Measurements from ENCODE around the gene SLC25A18.

SLC25A18 gene

DNA sequence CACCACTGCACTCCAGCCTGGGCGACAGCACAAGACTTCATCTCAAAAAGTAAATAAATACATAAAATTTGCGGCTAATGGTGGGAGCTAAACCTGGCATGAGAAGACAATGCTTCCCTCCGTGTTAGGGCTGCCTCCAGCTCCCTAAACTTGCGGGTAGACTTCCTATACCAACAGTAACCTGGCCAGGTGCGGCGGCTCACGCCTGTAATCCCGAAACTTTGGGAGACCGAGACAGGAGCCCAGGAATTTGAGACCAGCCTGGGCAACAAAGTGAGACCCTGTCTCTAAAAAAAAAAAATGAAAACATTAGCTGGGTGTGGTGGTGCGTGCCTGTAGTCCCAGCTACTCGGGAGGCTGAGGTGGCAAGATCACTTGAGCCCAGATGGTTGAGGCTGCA is 25.3 kb downstream of the SLC25A18 start:
- Histone ChIP-seq H2AFZ (no peak overlapping the region), H3K27me3 (ENCODE audit: control insufficient read depth, insufficient read depth, low read length) (no peaks in the 10 kb centered on the region), H3K9me3 (ENCODE audit: control insufficient read depth, low read length) (no peaks in the 10 kb centered on the region), H3K79me2 (no peaks in the 10 kb centered on the region), H3K36me3 (ENCODE audit: control insufficient read depth, insufficient read depth, low read length) (no peaks in the 10 kb centered on the region), H3K4me2 (ENCODE audit: low read length) (no peak overlapping the region), H3K27ac (no peak overlapping the region), H3K4me1 (no peaks in the 10 kb centered on the region), H3K9ac (no peak overlapping the region), H3K4me3 (ENCODE audit: low read depth, low read length) (no peak overlapping the region)
- TF ChIP-seq, protein P1, sequence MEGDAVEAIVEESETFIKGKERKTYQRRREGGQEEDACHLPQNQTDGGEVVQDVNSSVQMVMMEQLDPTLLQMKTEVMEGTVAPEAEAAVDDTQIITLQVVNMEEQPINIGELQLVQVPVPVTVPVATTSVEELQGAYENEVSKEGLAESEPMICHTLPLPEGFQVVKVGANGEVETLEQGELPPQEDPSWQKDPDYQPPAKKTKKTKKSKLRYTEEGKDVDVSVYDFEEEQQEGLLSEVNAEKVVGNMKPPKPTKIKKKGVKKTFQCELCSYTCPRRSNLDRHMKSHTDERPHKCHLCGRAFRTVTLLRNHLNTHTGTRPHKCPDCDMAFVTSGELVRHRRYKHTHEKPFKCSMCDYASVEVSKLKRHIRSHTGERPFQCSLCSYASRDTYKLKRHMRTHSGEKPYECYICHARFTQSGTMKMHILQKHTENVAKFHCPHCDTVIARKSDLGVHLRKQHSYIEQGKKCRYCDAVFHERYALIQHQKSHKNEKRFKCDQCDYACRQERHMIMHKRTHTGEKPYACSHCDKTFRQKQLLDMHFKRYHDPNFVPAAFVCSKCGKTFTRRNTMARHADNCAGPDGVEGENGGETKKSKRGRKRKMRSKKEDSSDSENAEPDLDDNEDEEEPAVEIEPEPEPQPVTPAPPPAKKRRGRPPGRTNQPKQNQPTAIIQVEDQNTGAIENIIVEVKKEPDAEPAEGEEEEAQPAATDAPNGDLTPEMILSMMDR (IDR thresholded peaks at IDR 0.05), result no peak

DNA sequence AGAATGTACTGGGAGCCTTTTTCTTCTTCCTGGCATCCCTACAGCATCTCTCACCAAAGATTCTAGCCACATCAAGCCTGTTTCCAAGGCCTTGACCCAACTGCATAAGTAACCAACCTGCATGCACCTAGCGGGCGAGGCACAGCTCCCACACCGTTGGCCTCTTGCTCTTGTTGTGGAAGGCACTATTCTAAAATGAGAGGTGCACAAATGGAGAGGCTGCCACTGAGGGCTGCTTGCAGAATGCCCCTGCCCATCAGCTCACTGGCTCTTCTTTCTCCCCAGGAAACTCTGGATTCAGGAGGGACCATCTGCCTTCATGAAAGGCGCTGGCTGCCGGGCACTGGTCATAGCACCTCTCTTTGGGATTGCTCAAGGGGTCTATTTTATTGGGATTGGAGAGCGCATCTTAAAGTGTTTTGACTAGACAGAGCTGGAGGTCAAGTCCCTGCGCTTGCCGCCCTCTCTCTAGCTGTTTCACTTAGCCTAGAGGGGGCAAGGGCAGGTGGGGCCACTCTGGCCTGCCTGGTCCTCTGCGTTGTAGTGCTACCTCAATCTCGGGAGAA is 26.6 kb downstream of the SLC25A18 start:
- Histone ChIP-seq H3K9me3 (ENCODE audit: control insufficient read depth, low read length) (no peaks in the 10 kb centered on the region), H3K79me2 (no peaks in the 10 kb centered on the region), H3K27me3 (ENCODE audit: control insufficient read depth, insufficient read depth, low read length) (no peaks in the 10 kb centered on the region), H2AFZ (no peak overlapping the region), H3K36me3 (ENCODE audit: control insufficient read depth, insufficient read depth, low read length) (no peaks in the 10 kb centered on the region), H3K27ac (no peak overlapping the region), H3K4me3 (ENCODE audit: low read depth, low read length) (no peak overlapping the region), H3K4me1 (no peaks in the 10 kb centered on the region), H3K4me2 (ENCODE audit: low read length) (no peak overlapping the region), H3K9ac (no peak overlapping the region)
- TF ChIP-seq, protein P1 (IDR thresholded peaks at IDR 0.05), result no peak

DNA sequence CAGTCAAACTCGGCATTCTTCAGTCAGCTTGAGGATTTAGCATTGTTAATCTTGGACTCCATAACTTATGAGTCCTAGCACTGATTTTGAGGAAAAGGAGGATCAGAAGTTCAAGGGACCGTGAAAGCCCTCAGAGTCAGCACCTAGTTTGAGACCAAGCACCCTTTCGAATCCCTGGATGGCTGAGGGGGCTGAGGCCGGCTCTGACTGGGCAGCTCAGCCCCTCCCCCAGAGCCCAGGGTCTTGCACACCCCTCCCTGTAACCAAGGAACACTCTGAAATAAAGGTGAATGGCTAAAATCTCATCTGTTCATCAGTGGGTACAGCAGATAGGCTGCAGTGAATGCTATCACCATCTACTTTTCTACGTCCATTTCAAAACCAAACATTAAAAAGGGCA is 27.3 kb downstream of the SLC25A18 start:
- H3K36me3 ChIP-seq (ENCODE audit: control insufficient read depth, insufficient read depth, low read length), result no peaks in the 10 kb centered on the region
- TF ChIP-seq, protein P1 (IDR thresholded peaks at IDR 0.05), result no peak
- H3K27ac ChIP-seq, result no peak overlapping the region

DNA sequence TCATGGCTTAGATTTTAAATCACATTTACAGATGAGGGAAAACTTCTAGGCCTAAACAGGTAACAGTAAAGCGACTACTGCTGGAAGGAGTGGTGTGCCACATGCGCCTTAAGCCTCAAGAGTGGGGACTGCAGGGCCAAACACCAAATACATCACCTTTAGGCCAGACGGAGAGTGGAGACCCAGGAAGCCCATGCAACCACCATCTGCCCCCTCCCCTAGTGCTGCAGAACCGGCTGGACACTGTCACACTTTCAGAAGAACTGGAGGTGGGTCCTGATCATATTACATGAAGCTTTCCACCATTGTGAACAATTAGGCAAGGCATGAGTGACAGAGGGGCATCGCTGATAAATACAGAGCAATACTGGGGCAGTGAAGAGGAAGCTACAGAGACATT is 28.9 kb downstream of the SLC25A18 start:
- H3K9me3 ChIP-seq (ENCODE audit: control insufficient read depth, low read length), result no peaks in the 10 kb centered on the region
- H3K4me3 ChIP-seq (ENCODE audit: low read depth, low read length), result no peak overlapping the region
- H3K36me3 ChIP-seq (ENCODE audit: control insufficient read depth, insufficient read depth, low read length), result no peaks in the 10 kb centered on the region
- no peaks in the 10 kb centered on the region for H3K79me2 ChIP-seq
- TF ChIP-seq, protein P1 (IDR thresholded peaks at IDR 0.05), result no peak
- no peak overlapping the region for H3K27ac ChIP-seq
- H2AFZ ChIP-seq, result no peak overlapping the region
- H3K9ac ChIP-seq, result no peak overlapping the region
- no peaks in the 10 kb centered on the region for H3K4me1 ChIP-seq
- no peak overlapping the region for H3K4me2 ChIP-seq (ENCODE audit: low read length)
- no peaks in the 10 kb centered on the region for H3K27me3 ChIP-seq (ENCODE audit: control insufficient read depth, insufficient read depth, low read length)

More for the DNA sequence above, 27.3 kb downstream of the SLC25A18 start:
- Histone ChIP-seq H3K4me3 (ENCODE audit: low read depth, low read length) (no peak overlapping the region), H3K4me2 (ENCODE audit: low read length) (no peak overlapping the region), H2AFZ (no peak overlapping the region), H3K27me3 (ENCODE audit: control insufficient read depth, insufficient read depth, low read length) (no peaks in the 10 kb centered on the region), H3K4me1 (no peaks in the 10 kb centered on the region), H3K9ac (no peak overlapping the region), H3K9me3 (ENCODE audit: control insufficient read depth, low read length) (no peaks in the 10 kb centered on the region), H3K79me2 (no peaks in the 10 kb centered on the region)

DNA sequence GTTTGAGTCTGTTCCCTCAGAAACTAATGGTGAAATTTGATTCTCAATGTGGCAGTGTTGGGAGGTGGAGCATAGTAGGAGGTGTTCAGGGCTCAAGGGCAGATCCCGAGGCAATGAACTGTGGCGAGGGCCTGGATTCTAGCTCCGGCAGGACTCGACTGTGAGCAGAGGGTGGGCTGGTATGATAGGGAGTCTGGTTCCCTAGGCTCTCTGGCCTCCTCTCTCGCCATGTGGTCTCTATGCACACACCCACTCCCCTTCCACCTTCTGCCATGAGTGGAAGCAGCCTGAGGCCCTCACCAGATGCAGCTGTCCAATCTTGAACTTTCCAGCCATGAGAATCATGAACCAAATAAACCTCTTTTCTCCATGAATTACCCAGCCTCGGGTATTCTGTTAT is 32.9 kb downstream of the SLC25A18 start:
- Histone ChIP-seq H2AFZ (no peak overlapping the region), H3K9ac (no peak overlapping the region), H3K27ac (no peak overlapping the region), H3K36me3 (ENCODE audit: control insufficient read depth, insufficient read depth, low read length) (no peaks in the 10 kb centered on the region), H3K4me1 (no peaks in the 10 kb centered on the region), H3K4me2 (ENCODE audit: low read length) (no peak overlapping the region), H3K4me3 (ENCODE audit: low read depth, low read length) (no peak overlapping the region), H3K27me3 (ENCODE audit: control insufficient read depth, insufficient read depth, low read length) (no peaks in the 10 kb centered on the region), H3K79me2 (no peaks in the 10 kb centered on the region), H3K9me3 (ENCODE audit: control insufficient read depth, low read length) (no peaks in the 10 kb centered on the region)
- TF ChIP-seq, protein P1 (IDR thresholded peaks at IDR 0.05), result no peak

Data from parathyroid adenoma (tissue), 2 donors.